K562 (cell line): ENCODE results near the gene PIK3CG. TPM values are rescaled to one million over a fixed set of nuclear protein-coding genes. Genes with fewer than 3 reads are reported as not detected.

Experiments
- polyA plus RNA-seq, 8 experiments: library from polyadenylated mRNA; depleted of rRNA in 4 of 8; stranded (reverse) in 5 of 8; unstranded in 3 of 8; fragments of >200 nt; fragmentation: Nextera tagmentation in 2 of 8; fragmentation: Illumina TruSeq in 1 of 8; extraction: Ambion mirVana in 2 of 8; extraction: Trizol in 1 of 8; gene quantifications; 2 replicates each; pipeline versions ENCODE4 v1.2.1 to v1.2.3, GENCODE V29; 2011 to 2014; ENCODE audit warnings: inconsistent platforms in 1 of 8, missing spikeins in 1 of 8
- total RNA-seq, 7 experiments: library from RNA; depleted of rRNA in 6 of 7; stranded (reverse); fragments of >200 nt in 6 of 7; fragmentation: Illumina TruSeq in 2 of 7; extraction: Trizol in 2 of 7; gene quantifications; 2 replicates each; pipeline versions ENCODE4 v1.2.1 to v1.2.3, GENCODE V29; 2011 to 2021; ENCODE audit warnings: low replicate concordance in 1 of 7

Gene PIK3CG
- total and polyA plus RNA-seq, 9 of the 15 experiments (the other 6 are each of a cell fraction or from before 2014, with no cell fraction given), result 5.3 to 42.5 (median 29.0) TPM

Other genes starting within 250 kb of the PIK3CG start
- gene CCDC71L, start 204.1 kb upstream of the PIK3CG start, total RNA-seq (2014; rRNA removed), result 78.7 and 83.9 TPM in 2 replicates
- gene CCDC71L, start 204.1 kb upstream of the PIK3CG start, total RNA-seq (2014; rRNA removed; fragmentation: Illumina TruSeq; extraction: Trizol), result 26.2 and 32.8 TPM in 2 replicates
- gene CCDC71L, start 204.1 kb upstream of the PIK3CG start, total RNA-seq (2015; rRNA removed; fragmentation: Illumina TruSeq; extraction: Trizol), result 21.3 and 22.2 TPM in 2 replicates
- 96.1 and 108 TPM in 2 replicates for gene CCDC71L, start 204.1 kb upstream of the PIK3CG start, total RNA-seq (2021)
- gene CCDC71L, start 204.1 kb upstream of the PIK3CG start, polyA plus RNA-seq (2011; rRNA removed), result 16.0 and 25.4 TPM in 2 replicates
- 23.2 and 39.7 TPM in 2 replicates for gene CCDC71L, start 204.1 kb upstream of the PIK3CG start, polyA plus RNA-seq (2014; fragmentation: Illumina TruSeq; extraction: Trizol)
- 1 to 10 TPM; 5.7 to 7.7 TPM for gene CCDC71L, start 204.1 kb upstream of the PIK3CG start, polyA plus RNA-seq (2014; fragmentation: Nextera tagmentation; extraction: Ambion mirVana)
- gene CCDC71L, start 204.1 kb upstream of the PIK3CG start, polyA plus RNA-seq (2014; rRNA removed), result 59.1 and 61.3 TPM in 2 replicates
- gene PRKAR2B, start 179.4 kb downstream of the PIK3CG start, total RNA-seq (2014; rRNA removed), result 107 and 108 TPM in 2 replicates
- 156 and 172 TPM in 2 replicates for gene PRKAR2B, start 179.4 kb downstream of the PIK3CG start, total RNA-seq (2014; rRNA removed; fragmentation: Illumina TruSeq; extraction: Trizol)
- 131 and 138 TPM in 2 replicates for gene PRKAR2B, start 179.4 kb downstream of the PIK3CG start, total RNA-seq (2015; rRNA removed; fragmentation: Illumina TruSeq; extraction: Trizol)
- 115 and 129 TPM in 2 replicates for gene PRKAR2B, start 179.4 kb downstream of the PIK3CG start, total RNA-seq (2021)
- 122 and 173 TPM in 2 replicates for gene PRKAR2B, start 179.4 kb downstream of the PIK3CG start, polyA plus RNA-seq (2011; rRNA removed)
- gene PRKAR2B, start 179.4 kb downstream of the PIK3CG start, polyA plus RNA-seq (2014; fragmentation: Illumina TruSeq; extraction: Trizol), result 117 and 140 TPM in 2 replicates
- 10 to 100 TPM; 59.0 to 65.4 TPM for gene PRKAR2B, start 179.4 kb downstream of the PIK3CG start, polyA plus RNA-seq (2014; fragmentation: Nextera tagmentation; extraction: Ambion mirVana)
- gene PRKAR2B, start 179.4 kb downstream of the PIK3CG start, polyA plus RNA-seq (2014; rRNA removed), result 77.1 and 86.2 TPM in 2 replicates